Upper lobe of left lung (tissue), 4 donors: ENCODE data around the gene CLSTN3.

ENCODE experiments used
- CTCF ChIP-seq, 6 experiments: fragments of 450-650 bp in 4 of 6; fragments of 200-600 bp in 2 of 6; sonication (generic) in 2 of 6; IDR thresholded peaks; one replicate each; pipeline ENCODE4 v1.5.1; 2016 to 2019; ENCODE audit warnings: antibody characterized with exemption in 6 of 6
- EP300 ChIP-seq, 4 donors: sonication (generic); formaldehyde crosslinking; IDR thresholded peaks; one replicate each; pipeline ENCODE4 v1.5.1; 2017; ENCODE audit warnings: antibody characterized with exemption in 4 of 4, control low read depth in 2 of 4
- POLR2A ChIP-seq, 4 donors: fragments of 450-650 bp; IDR thresholded peaks; one replicate each; pipeline ENCODE4 v1.5.1; 2016 to 2017; ENCODE audit warnings: antibody characterized with exemption in 4 of 4, mild to moderate bottlenecking in 2 of 4
- POLR2AphosphoS5 ChIP-seq, 2 donors: sonication (generic); formaldehyde crosslinking; IDR thresholded peaks; one replicate each; pipeline ENCODE4 v1.5.1; 2017; ENCODE audit warnings: antibody characterized with exemption in 2 of 2

GRCh38 chr12:7100239-7100638, 29.9 kb upstream of the CLSTN3 start:
- TF ChIP-seq CTCF (IDR thresholded peaks at IDR 0.05) (no peak), POLR2A (IDR thresholded peaks at IDR 0.05) (no peak), POLR2AphosphoS5 (IDR thresholded peaks at IDR 0.05) (no peak), EP300 (IDR thresholded peaks at IDR 0.05) (no peak)
